ENCODE measurements around the gene FAM163A.

Gene FAM163A

GRCh38 chr1:179760521-179760920, 17.4 kb downstream of the FAM163A start:
- CTCF ChIA-PET, result interaction anchor here (1.3 kb wide), 1 partner anchor 42 kb away, joined by 3 read pairs; no protein-coding TSS in a partner anchor
- POLR2A ChIA-PET, result no interaction called here
- no peak for TF ChIP-seq CTCF (IDR thresholded peaks at IDR 0.05; ENCODE audit: control extremely low read depth, extremely low read depth, low read depth, missing control alignments)

DNA sequence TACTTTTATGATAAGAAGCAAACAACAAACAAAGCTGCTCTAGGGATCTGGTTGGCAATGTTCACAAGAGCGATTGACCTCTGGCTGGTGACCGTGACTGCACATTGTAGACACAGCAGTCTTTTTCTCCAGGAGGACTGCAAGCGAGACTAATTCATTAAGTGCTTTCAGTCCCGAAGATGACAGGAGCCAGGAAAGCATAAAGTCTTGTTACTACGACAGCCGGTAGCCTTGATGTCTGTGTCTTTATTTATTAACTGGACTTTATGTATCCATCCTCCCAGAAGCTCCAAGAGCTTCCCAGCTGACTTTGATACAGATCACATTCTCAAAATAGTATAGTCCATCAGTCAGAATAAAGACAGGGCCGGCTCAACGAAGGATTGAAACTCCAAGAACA, 18.2 kb downstream of the FAM163A start:
- CTCF ChIA-PET, result interaction anchor here (0.8 to 4.0 kb wide), 5 partner anchors 12 to 54 kb away, joined by 3 to 22 read pairs (median 4); no protein-coding TSS in a partner anchor
- POLR2A ChIA-PET, result interaction anchor here (1.1 kb wide), 1 partner anchor 10 kb away, joined by 3 read pairs; no protein-coding TSS in a partner anchor
- DNase-seq (ENCODE audit: extremely low spot score), result no peak
- no peak for TF ChIP-seq CTCF (IDR thresholded peaks at IDR 0.05; ENCODE audit: control extremely low read depth, extremely low read depth, low read depth, missing control alignments)

More at GRCh38 chr1:179760521-179760920, 17.4 kb downstream of the FAM163A start:
- no peak for DNase-seq (ENCODE audit: extremely low spot score)

DNA sequence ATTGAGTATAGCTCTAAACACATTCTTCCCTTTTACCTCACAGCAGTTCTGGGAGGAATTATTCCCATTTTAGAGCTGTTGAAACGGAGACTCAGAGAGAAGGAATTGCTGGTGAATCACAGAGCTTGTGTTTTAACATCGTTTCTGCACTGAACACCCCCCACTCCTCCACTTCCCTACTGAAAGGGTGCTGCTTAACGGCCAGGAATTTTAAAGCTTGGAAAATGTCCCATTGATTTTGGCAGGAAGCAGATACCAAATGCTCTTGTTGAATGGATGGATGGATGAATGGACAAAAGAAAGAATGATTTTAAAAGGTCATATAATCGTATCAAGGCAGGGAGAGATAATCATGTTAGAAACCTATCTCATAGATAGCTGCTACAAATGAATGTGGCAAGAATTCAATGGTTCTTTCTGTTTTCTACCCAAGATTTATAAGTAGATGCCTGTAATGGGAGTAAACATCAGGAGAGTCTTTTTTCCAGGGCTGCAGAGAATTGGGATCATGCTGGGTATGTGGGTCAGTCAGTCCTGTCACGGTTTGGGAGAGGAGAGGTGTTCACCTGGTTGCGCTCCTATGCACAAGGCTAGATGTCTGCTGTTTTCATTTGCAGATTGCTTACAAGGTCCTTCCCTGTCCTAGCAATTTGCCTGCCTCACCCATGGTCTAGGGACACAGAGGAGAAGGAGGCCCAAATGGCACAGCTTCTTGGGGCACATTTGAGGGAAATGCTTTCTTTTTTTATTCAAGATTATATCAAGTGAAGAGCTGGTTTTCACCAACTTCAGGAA, 19.0 kb downstream of the FAM163A start:
- no peak for TF ChIP-seq CTCF (IDR thresholded peaks at IDR 0.05; ENCODE audit: control extremely low read depth, extremely low read depth, low read depth, missing control alignments)
- DNase-seq (ENCODE audit: extremely low spot score), result no peak
- POLR2A ChIA-PET, result interaction anchor here (1.1 kb wide), 1 partner anchor 9 kb away, joined by 3 read pairs; no protein-coding TSS in a partner anchor
- CTCF ChIA-PET, result interaction anchor here (0.8 to 4.0 kb wide), 8 partner anchors 13 to 56 kb away, joined by 3 to 22 read pairs (median 5); no protein-coding TSS in a partner anchor

- ChIA-PET POLR2A (no interaction called here), CTCF (interaction anchor here (1.1 to 1.9 kb wide), 3 partner anchors 43 to 61 kb away, joined by 3 to 4 read pairs (median 4); no protein-coding TSS in a partner anchor)
- TF ChIP-seq CTCF (IDR thresholded peaks at IDR 0.05; ENCODE audit: control extremely low read depth, extremely low read depth, low read depth, missing control alignments), result no peak
Observed at GRCh38 chr1:179767177-179767581, 24.1 kb downstream of the FAM163A start.

GRCh38 chr1:179767996-179768395, 24.9 kb downstream of the FAM163A start:
- no peak for TF ChIP-seq CTCF (IDR thresholded peaks at IDR 0.05; ENCODE audit: control extremely low read depth, extremely low read depth, low read depth, missing control alignments)
- POLR2A ChIA-PET, result no interaction called here
- DNase-seq (ENCODE audit: extremely low spot score), result no peak
- CTCF ChIA-PET, result no interaction called here

More at GRCh38 chr1:179767177-179767581, 24.1 kb downstream of the FAM163A start:
- DNase-seq (ENCODE audit: extremely low spot score), result no peak

DNA sequence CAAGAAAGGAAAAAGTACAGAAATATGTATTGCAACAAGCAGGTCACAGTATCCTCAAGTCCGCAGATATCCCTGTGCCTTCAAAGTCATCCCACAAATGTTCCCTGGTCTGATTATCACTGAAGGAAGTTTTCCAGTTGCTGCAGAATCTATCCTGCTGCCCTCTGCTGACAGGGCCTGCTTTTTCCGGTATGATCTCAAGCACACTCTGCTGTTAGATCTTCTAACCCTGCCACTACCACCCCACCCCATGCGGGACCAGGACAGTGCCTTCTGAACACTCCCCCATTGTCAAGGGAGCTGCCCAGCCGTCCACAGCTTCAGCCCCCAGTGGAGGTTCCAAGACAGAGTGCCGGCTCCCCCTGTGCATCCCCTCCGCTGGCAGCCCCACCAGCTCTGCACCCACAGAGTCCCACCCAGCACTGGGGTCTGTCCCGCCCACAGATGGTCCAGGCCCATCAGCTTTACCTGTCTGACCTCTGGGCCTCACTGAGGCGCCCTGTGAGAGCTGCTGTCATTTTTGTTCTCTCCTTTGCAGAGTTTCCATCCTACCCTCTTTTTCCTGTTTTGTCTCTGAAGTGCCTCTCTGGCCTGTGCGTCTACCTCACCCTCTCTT, 27.9 kb downstream of the FAM163A start:
- TF ChIP-seq CTCF (IDR thresholded peaks at IDR 0.05; ENCODE audit: control extremely low read depth, extremely low read depth, low read depth, missing control alignments), result no peak
- POLR2A ChIA-PET, result interaction anchor here (0.6 kb wide), 1 partner anchor 9 kb away, joined by 3 read pairs; no protein-coding TSS in a partner anchor
- no peak for DNase-seq (ENCODE audit: extremely low spot score)
- CTCF ChIA-PET, result interaction anchor here (1.4 to 3.1 kb wide), 2 partner anchors 42 to 44 kb away, joined by 3 to 10 read pairs; no protein-coding TSS in a partner anchor
